HuH-7 (cell line): ENCODE measurements around the gene PRDX5.
A peak's percentile ranks its signal among the peaks of the same experiment; 100 is the strongest.
"Not testable (repeated sequence)": the region's sequence is repeated elsewhere in the genome, so short reads cannot be mapped to it uniquely, and the experiment has no call there.

ENCODE experiments used
- DNase-seq: peaks from one replicate; pipeline ENCODE4 v3.0.0; 2011; ENCODE audit warnings: low spot score

Gene PRDX5

DNA sequence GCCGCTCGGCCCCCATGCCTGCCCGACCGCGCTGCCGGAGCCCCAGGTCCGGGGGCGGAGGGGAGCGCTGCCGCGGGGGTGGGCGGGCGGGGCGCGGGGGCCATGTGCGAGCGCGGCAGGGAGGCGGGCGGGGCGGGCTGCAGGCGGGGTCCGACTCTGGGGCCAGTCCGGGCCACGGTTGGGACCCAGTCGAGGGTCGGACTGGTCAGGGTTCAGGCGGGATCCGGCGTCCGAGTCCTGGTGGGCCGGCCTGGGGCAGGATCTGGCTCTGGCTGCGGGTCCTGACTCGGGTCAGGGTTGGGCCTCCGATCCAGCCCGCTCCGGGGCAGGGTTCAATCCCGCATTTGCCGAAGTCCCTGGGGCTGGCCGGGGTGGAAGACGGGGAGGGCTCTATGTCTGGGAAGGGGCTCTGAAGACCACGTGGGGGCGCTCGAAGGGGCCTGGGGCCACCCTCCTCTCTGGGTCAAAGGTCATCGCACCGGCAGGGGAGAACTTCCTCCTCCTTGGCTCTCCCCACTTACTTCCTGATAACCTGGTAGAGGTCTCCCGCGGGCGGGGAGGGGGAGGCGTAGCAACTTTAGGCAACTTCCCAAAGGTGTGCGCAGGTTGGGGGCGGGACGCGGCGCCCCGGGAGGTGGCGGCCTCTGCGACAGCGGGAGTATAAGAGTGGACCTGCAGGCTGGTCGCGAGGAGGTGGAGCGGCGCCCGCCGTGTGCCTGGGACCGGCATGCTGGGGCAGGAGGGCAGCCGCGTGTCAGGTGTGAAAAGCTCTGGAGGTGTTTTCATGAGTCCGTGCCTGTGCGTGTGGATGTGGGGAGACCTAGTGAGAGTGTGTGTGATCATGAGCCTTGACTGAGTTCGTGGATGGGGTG, 12.0 kb upstream of the PRDX5 start:
- peak; percentile 58 for DNase-seq

GRCh38 chr11:64306563-64306875, 11.4 kb upstream of the PRDX5 start:
- no peak for DNase-seq

DNA sequence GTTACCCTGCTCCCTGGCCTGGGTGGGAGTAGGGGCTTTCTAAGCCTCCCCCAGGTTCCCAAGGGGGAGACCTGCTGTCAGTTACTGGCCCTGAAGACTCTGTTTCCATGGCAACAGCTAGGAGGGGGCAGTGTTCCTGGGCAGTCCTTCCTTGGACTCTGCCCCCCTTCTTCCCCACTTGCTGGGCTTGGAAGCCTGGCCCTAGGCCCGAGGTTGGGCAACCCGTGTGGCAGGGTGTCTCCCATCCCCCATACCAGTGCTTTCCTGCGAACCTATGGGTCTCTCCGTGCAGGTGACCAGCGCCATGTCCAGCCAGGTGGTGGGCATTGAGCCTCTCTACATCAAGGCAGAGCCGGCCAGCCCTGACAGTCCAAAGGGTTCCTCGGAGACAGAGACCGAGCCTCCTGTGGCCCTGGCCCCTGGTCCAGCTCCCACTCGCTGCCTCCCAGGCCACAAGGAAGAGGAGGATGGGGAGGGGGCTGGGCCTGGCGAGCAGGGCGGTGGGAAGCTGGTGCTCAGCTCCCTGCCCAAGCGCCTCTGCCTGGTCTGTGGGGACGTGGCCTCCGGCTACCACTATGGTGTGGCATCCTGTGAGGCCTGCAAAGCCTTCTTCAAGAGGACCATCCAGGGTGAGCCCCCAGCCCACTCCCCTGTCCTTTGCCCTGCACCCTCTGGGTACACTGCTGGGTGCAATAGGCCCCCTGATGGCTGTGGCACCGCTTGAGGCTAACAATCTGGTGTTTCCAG, 10.9 kb upstream of the PRDX5 start:
- no peak for DNase-seq

DNA sequence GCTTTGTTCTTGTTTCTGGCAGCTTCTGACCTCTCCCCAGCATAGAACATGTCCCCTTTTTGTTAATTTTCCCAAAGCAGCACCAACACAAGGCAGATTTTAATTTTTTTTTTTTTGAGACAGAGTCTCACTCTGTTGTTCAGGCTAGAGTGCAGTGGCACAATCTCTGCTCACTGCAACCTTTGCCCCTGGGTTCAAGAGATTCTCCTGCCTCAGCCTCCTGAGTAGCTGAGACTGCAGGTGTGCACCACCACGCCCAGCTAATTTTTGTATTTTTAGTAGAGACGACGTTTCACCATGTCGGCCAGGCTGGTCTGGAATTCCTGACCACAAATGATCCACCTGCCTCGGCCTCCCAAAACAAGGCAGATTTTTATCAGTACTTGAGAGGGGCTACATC, 10.1 kb upstream of the PRDX5 start:
- DNase-seq, result not testable (repeated sequence)

GRCh38 chr11:64312947-64313346, 5.0 kb upstream of the PRDX5 start:
- no peak for DNase-seq

GRCh38 chr11:64313491-64314145, 4.3 kb upstream of the PRDX5 start:
- DNase-seq, result no peak

DNA sequence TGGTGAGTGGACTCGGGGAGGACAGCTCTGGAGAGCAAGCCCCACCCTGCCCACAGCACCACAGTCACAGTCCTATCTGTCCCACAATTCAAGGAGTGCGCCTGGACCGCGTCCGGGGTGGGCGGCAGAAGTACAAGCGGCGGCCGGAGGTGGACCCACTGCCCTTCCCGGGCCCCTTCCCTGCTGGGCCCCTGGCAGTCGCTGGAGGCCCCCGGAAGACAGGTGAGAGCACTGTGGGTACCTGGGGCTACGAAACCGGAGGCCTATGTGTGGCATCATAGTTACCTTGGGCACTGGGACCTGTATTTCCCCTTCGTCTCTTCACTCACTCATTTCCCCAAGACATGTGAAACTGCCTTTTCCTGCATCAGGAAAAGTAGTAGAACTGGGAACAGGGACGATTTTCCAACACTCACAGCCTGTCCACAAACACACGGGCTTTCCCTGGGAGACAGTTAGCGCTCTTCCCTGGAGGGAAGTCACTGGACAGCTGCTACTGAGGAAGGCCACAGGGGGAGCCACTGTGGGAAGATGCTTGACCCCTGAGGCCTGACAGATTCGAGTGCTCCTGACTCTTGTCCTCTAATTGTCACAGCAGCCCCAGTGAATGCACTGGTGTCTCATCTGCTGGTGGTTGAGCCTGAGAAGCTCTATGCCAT, 3.6 kb upstream of the PRDX5 start:
- DNase-seq, result no peak

GRCh38 chr11:64314805-64315561, 2.9 kb upstream of the PRDX5 start:
- no peak for DNase-seq

- not testable (repeated sequence) for DNase-seq
Observed at GRCh38 chr11:64315667-64316526, 2.0 kb upstream of the PRDX5 start.

GRCh38 chr11:64316672-64317324, 1.1 kb upstream of the PRDX5 start:
- DNase-seq, result no peak

- DNase-seq, result peak; percentile 87
Observed at GRCh38 chr11:64317325-64317960, 478 bp upstream of the PRDX5 start, which contains the start of gene TRMT112. Gene TRMT112 (minus strand): TSS chr11:64317559. CDS start chr11:64317526, 33 bp downstream.

- DNase-seq, result no peak
Observed at GRCh38 chr11:64318766-64319761, 1.1 kb downstream of the PRDX5 start.

GRCh38 chr11:64320556-64320955, 2.6 kb downstream of the PRDX5 start:
- DNase-seq, result no peak

- DNase-seq, result no peak
Observed at GRCh38 chr11:64321026-64321425, 3.1 kb downstream of the PRDX5 start.

DNA sequence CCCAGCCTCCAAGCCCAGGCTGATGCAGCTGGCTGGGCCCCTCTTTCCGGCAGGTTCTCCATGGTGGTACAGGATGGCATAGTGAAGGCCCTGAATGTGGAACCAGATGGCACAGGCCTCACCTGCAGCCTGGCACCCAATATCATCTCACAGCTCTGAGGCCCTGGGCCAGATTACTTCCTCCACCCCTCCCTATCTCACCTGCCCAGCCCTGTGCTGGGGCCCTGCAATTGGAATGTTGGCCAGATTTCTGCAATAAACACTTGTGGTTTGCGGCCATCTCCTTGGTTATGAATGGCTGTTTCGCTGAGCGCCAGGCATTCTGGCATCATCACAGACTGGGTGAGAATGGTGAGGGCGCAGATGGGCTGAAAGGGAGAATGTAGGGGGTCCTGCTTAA, 3.6 kb downstream of the PRDX5 start:
- no peak for DNase-seq

- DNase-seq, result no peak
Observed at GRCh38 chr11:64322925-64323260, 5.0 kb downstream of the PRDX5 start.

GRCh38 chr11:64323373-64323772, 5.5 kb downstream of the PRDX5 start:
- DNase-seq, result no peak

GRCh38 chr11:64323984-64324383, 6.1 kb downstream of the PRDX5 start:
- DNase-seq, result not testable (repeated sequence)
